HUES6 (cell line): ENCODE results near the gene STIM2.
"Not testable (repeated sequence)": the region's sequence is repeated elsewhere in the genome, so short reads cannot be mapped to it uniquely, and the experiment has no call there.

Experiments used
- H3K27ac ChIP-seq: 2 replicates; pipeline ENCODE4 v1.7.0; 2013; ENCODE audit warnings: low read depth, mild to moderate bottlenecking, low read length, inconsistent platforms
- H3K27me3 ChIP-seq: 2 replicates; pipeline ENCODE4 v1.6.1; 2013; ENCODE audit warnings: low read length; ENCODE audit not compliant: control insufficient read depth, insufficient read depth
- H3K36me3 ChIP-seq: 2 replicates; pipeline ENCODE4 v1.6.1; 2013; ENCODE audit warnings: low read length; ENCODE audit not compliant: control insufficient read depth, insufficient read depth
- H3K4me1 ChIP-seq: 2 replicates; pipeline ENCODE4 v1.6.1; 2013; ENCODE audit warnings: low read length; ENCODE audit not compliant: control insufficient read depth, insufficient read depth
- H3K4me3 ChIP-seq: 2 replicates; pipeline ENCODE4 v1.5.1; 2013; ENCODE audit warnings: low read depth, low read length
- H3K9ac ChIP-seq: one replicate; pipeline ENCODE4 v1.6.1; 2013; ENCODE audit warnings: mild to moderate bottlenecking, low read length
- H3K9me3 ChIP-seq: 2 replicates; pipeline ENCODE4 v1.6.1; 2013; ENCODE audit warnings: low read depth, low read length; ENCODE audit not compliant: control insufficient read depth, insufficient read depth

STIM2 gene

DNA sequence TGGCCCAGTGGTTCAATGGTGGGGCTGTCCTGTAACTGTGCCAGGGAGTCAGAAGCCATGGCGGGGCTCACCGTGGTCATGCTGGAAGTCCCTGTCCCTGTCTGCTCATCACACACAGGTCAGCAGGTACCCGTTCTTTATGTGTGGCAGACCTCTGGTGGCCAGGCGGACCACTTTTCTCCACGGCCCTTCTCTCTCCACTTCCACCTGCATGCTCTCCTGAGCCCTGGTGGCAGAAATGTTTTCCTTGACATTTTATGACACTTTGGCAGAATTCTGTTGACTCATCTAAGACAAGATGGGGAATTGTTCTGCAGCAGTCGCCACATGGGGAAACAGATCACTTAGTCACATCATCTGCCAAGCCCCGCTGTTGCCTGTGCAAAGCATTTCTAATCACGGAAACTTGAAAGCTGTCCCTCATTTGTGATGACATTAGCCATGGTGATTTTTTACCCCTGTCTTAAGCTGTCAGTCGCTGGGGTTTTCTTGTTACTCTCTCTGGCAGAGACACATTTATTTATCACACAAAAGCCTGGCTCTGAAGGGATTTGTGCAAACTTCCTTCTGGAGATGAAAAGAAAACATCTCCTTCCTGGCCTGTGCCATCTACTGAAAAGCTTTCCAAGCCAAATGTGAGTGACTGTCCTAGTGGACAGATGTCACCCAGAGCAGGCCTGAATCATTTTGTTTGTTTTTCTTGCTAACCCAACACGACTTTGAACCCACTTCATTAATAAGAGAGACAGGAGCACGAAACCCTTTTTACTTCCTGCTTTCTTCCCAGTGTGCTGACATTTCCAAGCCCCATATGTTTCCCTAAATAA is 38.8 kb upstream of the STIM2 start:
- Histone ChIP-seq H3K36me3 (no peaks in the 10 kb centered on the region), H3K9ac (no peak overlapping the region), H3K4me3 (no peak overlapping the region), H3K4me1 (peaks cover 10% of the 10 kb centered on the region), H3K27me3 (no peaks in the 10 kb centered on the region), H3K9me3 (peaks cover 4% of the 10 kb centered on the region), H3K27ac (no peak overlapping the region)

GRCh38 chr4:26822546-26822945 is 38.1 kb upstream of the STIM2 start:
- Histone ChIP-seq H3K36me3 (no peaks in the 10 kb centered on the region), H3K9ac (no peak overlapping the region), H3K4me1 (peaks cover 10% of the 10 kb centered on the region), H3K4me3 (no peak overlapping the region), H3K9me3 (peaks cover 4% of the 10 kb centered on the region), H3K27ac (no peak overlapping the region), H3K27me3 (no peaks in the 10 kb centered on the region)

- not testable (repeated sequence) for H3K4me3 ChIP-seq, H3K36me3 ChIP-seq, H3K27ac ChIP-seq, H3K27me3 ChIP-seq, H3K9ac ChIP-seq, H3K9me3 ChIP-seq
- peaks cover 10% of the 10 kb centered on the region for H3K4me1 ChIP-seq
These were observed 37.7 kb upstream of the STIM2 start for GRCh38 chr4:26822974-26823373.

- Histone ChIP-seq H3K27ac (no peak overlapping the region), H3K9me3 (peaks cover 4% of the 10 kb centered on the region), H3K27me3 (no peaks in the 10 kb centered on the region), H3K36me3 (no peaks in the 10 kb centered on the region), H3K9ac (no peak overlapping the region), H3K4me3 (no peak overlapping the region), H3K4me1 (peaks cover 9% of the 10 kb centered on the region)
These were observed 37.1 kb upstream of the STIM2 start for GRCh38 chr4:26823583-26823982.

GRCh38 chr4:26824667-26825066 is 36.0 kb upstream of the STIM2 start:
- Histone ChIP-seq H3K4me3 (no peak overlapping the region), H3K27me3 (no peaks in the 10 kb centered on the region), H3K27ac (no peak overlapping the region), H3K36me3 (no peaks in the 10 kb centered on the region), H3K4me1 (0 out of 2 replicates have a peak, but pooled peaks cover under 1% of the 10 kb centered on the region), H3K9me3 (peaks cover 4% of the 10 kb centered on the region), H3K9ac (no peak overlapping the region)

DNA sequence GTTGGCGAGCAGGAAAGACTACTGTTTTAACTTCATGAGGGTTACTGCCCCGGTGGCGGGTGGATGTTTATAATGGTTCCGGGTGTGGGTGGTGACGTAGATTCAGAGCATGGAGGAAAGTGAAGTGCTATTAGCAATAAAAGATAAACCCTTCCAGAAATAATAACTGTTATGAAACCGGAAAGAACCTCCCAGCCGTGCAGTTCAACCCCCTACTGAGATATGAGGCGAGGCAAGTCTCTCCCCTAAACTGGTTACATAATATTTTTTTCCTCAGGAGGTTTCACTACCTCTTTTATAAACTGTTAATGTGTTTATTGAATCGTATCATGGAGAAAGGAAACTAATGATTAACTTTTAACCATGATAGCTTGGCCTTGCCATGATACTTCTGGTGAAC is 33.9 kb upstream of the STIM2 start:
- peaks cover 4% of the 10 kb centered on the region for H3K9me3 ChIP-seq
- no peaks in the 10 kb centered on the region for H3K27me3 ChIP-seq
- no peak overlapping the region for H3K9ac ChIP-seq
- H3K36me3 ChIP-seq: no peaks in the 10 kb centered on the region
- peaks cover 10% of the 10 kb centered on the region; the same call in 1 of the 2 replicates for H3K4me1 ChIP-seq
- no peak overlapping the region for H3K27ac ChIP-seq
- H3K4me3 ChIP-seq: no peak overlapping the region

GRCh38 chr4:26827336-26827735 is 33.3 kb upstream of the STIM2 start:
- not testable (repeated sequence) for H3K4me1 ChIP-seq, H3K9me3 ChIP-seq, H3K36me3 ChIP-seq, H3K27ac ChIP-seq, H3K4me3 ChIP-seq, H3K27me3 ChIP-seq, H3K9ac ChIP-seq

- H3K36me3 ChIP-seq: no peaks in the 10 kb centered on the region
- H3K27me3 ChIP-seq: no peaks in the 10 kb centered on the region
- no peak overlapping the region for H3K4me3 ChIP-seq
- peaks cover 10% of the 10 kb centered on the region; the same call in 1 of the 2 replicates for H3K4me1 ChIP-seq
- no peak overlapping the region for H3K27ac ChIP-seq
- H3K9ac ChIP-seq: no peak overlapping the region
- peaks cover 4% of the 10 kb centered on the region for H3K9me3 ChIP-seq
These were observed 32.8 kb upstream of the STIM2 start for GRCh38 chr4:26827798-26828197.

- no peak overlapping the region for H3K27ac ChIP-seq
- no peak overlapping the region for H3K9ac ChIP-seq
- peaks cover 10% of the 10 kb centered on the region; the same call in 1 of the 2 replicates for H3K4me1 ChIP-seq
- H3K9me3 ChIP-seq: no peaks in the 10 kb centered on the region
- H3K4me3 ChIP-seq: no peak overlapping the region
- no peaks in the 10 kb centered on the region for H3K36me3 ChIP-seq
- no peaks in the 10 kb centered on the region for H3K27me3 ChIP-seq
These were observed 31.6 kb upstream of the STIM2 start for GRCh38 chr4:26829018-26829417.

- peaks cover 10% of the 10 kb centered on the region; the same call in 1 of the 2 replicates for H3K4me1 ChIP-seq
- H3K4me3 ChIP-seq: no peak overlapping the region
- no peaks in the 10 kb centered on the region for H3K36me3 ChIP-seq
- no peak overlapping the region for H3K27ac ChIP-seq
- no peaks in the 10 kb centered on the region; the same call in 1 of the 2 replicates for H3K9me3 ChIP-seq
- H3K9ac ChIP-seq: no peak overlapping the region
- H3K27me3 ChIP-seq: no peaks in the 10 kb centered on the region
These were observed 30.6 kb upstream of the STIM2 start for GRCh38 chr4:26830033-26830432.

GRCh38 chr4:26830701-26831100 is 29.9 kb upstream of the STIM2 start:
- H3K27ac ChIP-seq: no peak overlapping the region
- peaks cover 10% of the 10 kb centered on the region; the same call in 1 of the 2 replicates for H3K4me1 ChIP-seq
- H3K9me3 ChIP-seq: no peaks in the 10 kb centered on the region; the same call in 1 of the 2 replicates
- no peaks in the 10 kb centered on the region for H3K27me3 ChIP-seq
- H3K9ac ChIP-seq: no peak overlapping the region
- H3K36me3 ChIP-seq: no peaks in the 10 kb centered on the region
- no peak overlapping the region for H3K4me3 ChIP-seq
